LNCAP (cell line): Measurements from ENCODE around the gene OSBPL8.

Experiments
- CTCF ChIP-seq: fragments of 450-650 bp; IDR thresholded peaks from 2 replicates; pipeline ENCODE4 v1.5.1; 2017; ENCODE audit warnings: mild to moderate bottlenecking

OSBPL8 gene, protein sequence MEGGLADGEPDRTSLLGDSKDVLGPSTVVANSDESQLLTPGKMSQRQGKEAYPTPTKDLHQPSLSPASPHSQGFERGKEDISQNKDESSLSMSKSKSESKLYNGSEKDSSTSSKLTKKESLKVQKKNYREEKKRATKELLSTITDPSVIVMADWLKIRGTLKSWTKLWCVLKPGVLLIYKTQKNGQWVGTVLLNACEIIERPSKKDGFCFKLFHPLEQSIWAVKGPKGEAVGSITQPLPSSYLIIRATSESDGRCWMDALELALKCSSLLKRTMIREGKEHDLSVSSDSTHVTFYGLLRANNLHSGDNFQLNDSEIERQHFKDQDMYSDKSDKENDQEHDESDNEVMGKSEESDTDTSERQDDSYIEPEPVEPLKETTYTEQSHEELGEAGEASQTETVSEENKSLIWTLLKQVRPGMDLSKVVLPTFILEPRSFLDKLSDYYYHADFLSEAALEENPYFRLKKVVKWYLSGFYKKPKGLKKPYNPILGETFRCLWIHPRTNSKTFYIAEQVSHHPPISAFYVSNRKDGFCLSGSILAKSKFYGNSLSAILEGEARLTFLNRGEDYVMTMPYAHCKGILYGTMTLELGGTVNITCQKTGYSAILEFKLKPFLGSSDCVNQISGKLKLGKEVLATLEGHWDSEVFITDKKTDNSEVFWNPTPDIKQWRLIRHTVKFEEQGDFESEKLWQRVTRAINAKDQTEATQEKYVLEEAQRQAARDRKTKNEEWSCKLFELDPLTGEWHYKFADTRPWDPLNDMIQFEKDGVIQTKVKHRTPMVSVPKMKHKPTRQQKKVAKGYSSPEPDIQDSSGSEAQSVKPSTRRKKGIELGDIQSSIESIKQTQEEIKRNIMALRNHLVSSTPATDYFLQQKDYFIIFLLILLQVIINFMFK

DNA sequence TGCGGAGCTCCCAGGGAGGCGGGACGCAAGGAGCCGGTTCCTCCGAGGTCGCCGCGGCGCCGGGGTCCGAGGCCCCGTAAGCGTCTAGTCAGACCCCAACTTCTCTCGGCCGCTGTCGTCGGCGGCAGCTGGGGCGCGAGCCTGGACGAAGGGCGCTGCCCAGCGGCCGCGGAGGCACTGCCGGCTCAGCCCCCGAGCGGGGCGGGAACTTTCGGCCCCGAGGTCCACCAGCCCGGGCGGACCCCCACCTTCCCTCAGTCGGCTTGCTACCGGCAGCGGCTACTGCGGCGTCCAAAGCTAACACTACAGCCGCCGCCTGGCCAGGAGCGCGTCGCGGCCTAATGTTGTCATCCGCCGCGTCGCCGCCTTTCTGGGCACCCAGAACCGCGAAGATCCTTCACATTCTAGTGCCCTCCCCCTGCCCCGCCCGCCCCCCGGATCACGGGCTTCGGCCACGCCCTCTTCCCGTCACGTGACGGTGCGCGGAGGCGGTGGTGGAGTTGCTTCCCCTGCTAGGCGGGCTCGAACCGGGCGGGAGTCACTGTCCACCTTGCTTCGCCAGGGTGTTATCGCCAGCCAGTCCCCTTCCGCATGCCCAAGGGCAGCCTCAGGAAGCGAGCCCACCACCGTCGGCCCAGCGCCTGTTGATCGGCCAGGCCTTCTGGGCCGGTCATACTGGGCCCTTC is at the start of gene OSBPL8:
Gene OSBPL8 (minus strand): TSS at position 372 of the 686 bp plus-strand sequence. CDS start 72,220 bp downstream, outside the sequence.
- peak; percentile 47 for TF ChIP-seq CTCF

- TF ChIP-seq CTCF: no peak
Observed at GRCh38 chr12:76608070-76608469, 48.5 kb upstream of the OSBPL8 start.

GRCh38 chr12:76595056-76595455 is 35.5 kb upstream of the OSBPL8 start:
- TF ChIP-seq CTCF: no peak

DNA sequence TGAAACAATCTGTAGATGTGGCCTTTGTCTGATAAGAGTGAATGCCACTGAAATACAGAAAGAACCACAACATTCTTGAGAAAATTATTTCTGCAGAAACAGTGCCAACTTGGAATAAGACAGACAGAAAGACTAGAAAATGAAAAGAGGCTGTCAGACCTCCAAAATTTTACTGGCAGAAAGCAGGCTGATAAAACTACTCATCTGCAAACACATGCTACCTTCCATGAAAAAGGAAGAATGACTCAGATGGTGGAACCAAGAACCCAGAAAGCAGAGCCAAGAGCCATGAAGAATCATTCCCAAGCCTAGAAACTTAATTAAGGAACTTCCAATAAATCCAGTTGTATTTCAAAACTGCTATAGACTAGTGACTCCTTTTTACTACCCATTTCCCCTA is 31.9 kb upstream of the OSBPL8 start:
- no peak for TF ChIP-seq CTCF

- no peak for TF ChIP-seq CTCF
Observed at GRCh38 chr12:76590131-76590530, 30.6 kb upstream of the OSBPL8 start.

DNA sequence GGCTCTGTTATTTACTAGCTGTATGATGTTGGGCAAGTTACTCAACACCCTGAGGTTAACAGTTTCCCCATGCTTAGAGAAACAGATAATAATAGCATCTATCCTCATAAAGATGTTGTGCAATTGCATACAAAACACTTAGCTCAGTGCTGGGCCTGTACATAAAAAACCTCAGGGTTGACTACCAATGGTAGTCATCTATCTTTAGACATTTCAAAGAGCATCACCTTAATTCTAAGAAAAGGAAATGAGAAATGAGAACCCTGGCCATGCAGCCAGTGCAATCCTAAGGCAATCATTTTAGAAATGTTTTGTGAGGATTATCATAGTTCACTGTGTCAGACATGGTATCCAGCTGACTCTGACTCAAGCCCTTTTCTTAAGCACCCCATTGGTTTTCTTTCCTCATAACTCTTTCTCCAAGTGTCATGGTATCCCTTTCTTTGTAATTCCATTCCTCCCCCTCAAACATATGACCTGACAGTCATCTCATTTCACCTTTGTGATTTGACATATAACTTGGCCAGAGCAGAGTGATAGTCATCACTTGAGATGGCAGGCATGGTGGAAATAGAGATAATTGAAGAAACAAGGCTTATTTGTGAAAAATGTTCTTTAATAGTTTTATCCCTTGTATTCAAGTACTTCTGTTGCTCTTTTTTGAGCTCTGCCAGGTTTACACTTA is 29.5 kb upstream of the OSBPL8 start:
- no peak for TF ChIP-seq CTCF
